Mammary epithelial cell (primary cell): ENCODE results near the gene SLC39A9.

Source experiments
- EZH2 ChIP-seq: IDR thresholded peaks from 2 replicates; pipeline ENCODE4 v1.6.1; 2012; ENCODE audit warnings: low read length, inconsistent platforms, borderline replicate concordance
- TF ChIP-seq, protein P1 (sequence below), 2 donors: IDR thresholded peaks in 1 of 2; conservative IDR thresholded peaks in 1 of 2; 2 replicates each; pipeline ENCODE4 v1.5.1; 2011 to 2012; ENCODE audit warnings: inconsistent platforms in 2 of 2, low read length in 2 of 2, mild to moderate bottlenecking in 2 of 2, control low read depth in 1 of 2, low read depth in 1 of 2; ENCODE audit not compliant: insufficient read depth in 1 of 2; ENCODE audit errors: extremely low read depth in 1 of 2

GRCh38 chr14:69449216-69449615, 50.7 kb downstream of the SLC39A9 start:
- TF ChIP-seq, protein P1, sequence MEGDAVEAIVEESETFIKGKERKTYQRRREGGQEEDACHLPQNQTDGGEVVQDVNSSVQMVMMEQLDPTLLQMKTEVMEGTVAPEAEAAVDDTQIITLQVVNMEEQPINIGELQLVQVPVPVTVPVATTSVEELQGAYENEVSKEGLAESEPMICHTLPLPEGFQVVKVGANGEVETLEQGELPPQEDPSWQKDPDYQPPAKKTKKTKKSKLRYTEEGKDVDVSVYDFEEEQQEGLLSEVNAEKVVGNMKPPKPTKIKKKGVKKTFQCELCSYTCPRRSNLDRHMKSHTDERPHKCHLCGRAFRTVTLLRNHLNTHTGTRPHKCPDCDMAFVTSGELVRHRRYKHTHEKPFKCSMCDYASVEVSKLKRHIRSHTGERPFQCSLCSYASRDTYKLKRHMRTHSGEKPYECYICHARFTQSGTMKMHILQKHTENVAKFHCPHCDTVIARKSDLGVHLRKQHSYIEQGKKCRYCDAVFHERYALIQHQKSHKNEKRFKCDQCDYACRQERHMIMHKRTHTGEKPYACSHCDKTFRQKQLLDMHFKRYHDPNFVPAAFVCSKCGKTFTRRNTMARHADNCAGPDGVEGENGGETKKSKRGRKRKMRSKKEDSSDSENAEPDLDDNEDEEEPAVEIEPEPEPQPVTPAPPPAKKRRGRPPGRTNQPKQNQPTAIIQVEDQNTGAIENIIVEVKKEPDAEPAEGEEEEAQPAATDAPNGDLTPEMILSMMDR (conservative IDR thresholded peaks at IDR 0.05 in 1 of 2, IDR thresholded peaks at IDR 0.05 in 1 of 2; ENCODE audit: extremely low read depth in 1 of 2, insufficient read depth in 1 of 2, low read depth in 1 of 2, low read length in 2 of 2), result no peak
- TF ChIP-seq EZH2, result no peak
